Tibial artery (tissue), 4 donors: ENCODE measurements around the gene PNKP.
A peak's percentile ranks its signal among the peaks of the same experiment; 100 is the strongest.

Source experiments
- DNase-seq, 2 donors: peaks; one replicate each; pipeline ENCODE4 v3.0.0-alpha.2; 2019
- H3K27ac ChIP-seq, 2 donors: fragments of 200-600 bp; sonication (generic) in 1 of 2; 1 replicate in 1 of 2; 2 replicates in 1 of 2; pipeline ENCODE4 v1.5.1; 2018 to 2019; ENCODE audit warnings: mild to moderate bottlenecking in 1 of 2
- H3K27me3 ChIP-seq, 2 donors: fragments of 200-600 bp; sonication (generic) in 1 of 2; one replicate each; pipeline versions ENCODE4 v1.5.1 to v1.6.0; 2016 to 2019
- H3K36me3 ChIP-seq, 3 donors: fragments of 200-600 bp; sonication (generic) in 2 of 3; one replicate each; pipeline ENCODE4 v1.5.1; 2016 to 2019; ENCODE audit warnings: mild to moderate bottlenecking in 2 of 3
- H3K4me1 ChIP-seq, 4 donors: fragments of 200-600 bp; sonication (generic) in 2 of 4; 1 replicate in 3 of 4; 2 replicates in 1 of 4; pipeline ENCODE4 v1.5.1; 2016 to 2019
- H3K4me3 ChIP-seq, 2 donors: fragments of 200-600 bp; sonication (generic) in 1 of 2; 1 replicate in 1 of 2; 2 replicates in 1 of 2; pipeline ENCODE4 v1.5.1; 2018 to 2019; ENCODE audit warnings: mild to moderate bottlenecking in 2 of 2
- H3K9me3 ChIP-seq, 3 donors: fragments of 200-600 bp; sonication (generic) in 1 of 3; one replicate each; pipeline ENCODE4 v1.5.1; 2016 to 2019
- intact Hi-C: fragments of 100-400 bp; cut with DNase I; formaldehyde crosslinking; loops from one replicate; pipeline ENCODE4 v1.15.0; 2023; ENCODE audit warnings: low total_unique reads
- TF ChIP-seq, protein P1 (sequence below), 2 experiments: fragments of 200-600 bp in 1 of 2; fragments of 450-650 bp in 1 of 2; IDR thresholded peaks; one replicate each; pipeline ENCODE4 v1.5.1; 2017 to 2019; ENCODE audit warnings: antibody characterized with exemption in 2 of 2, mild to moderate bottlenecking in 1 of 2, moderate library complexity in 1 of 2

PNKP gene

DNA sequence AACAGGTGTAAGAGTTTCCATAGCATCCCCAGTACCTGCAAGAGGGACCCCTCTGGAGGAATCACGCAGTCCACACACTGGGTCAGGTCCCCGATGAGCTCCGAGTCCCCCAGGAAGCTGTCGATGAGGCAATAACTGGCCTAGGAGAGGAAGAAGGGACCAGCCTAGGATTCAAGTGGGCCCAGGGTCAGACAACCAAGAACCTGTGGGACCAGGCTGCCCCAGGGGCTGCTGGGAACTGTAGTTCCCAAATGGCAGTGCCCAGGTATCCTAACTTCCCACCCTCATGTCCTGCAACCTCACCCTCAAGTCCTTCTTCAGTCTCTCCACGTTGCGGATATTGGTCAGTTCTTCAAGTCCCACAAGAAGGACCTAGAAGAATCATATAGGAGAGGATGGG is 56.0 kb downstream of the PNKP start:
- Histone ChIP-seq H3K36me3 (peaks cover 0 to 16% (median 4%) of the 10 kb centered on the region in 3 donors), H3K4me1 (peaks cover 0 to 36% (median 24%) of the 10 kb centered on the region in 4 donors), H3K4me3 (no peak overlapping the region), H3K9me3 (no peaks in the 10 kb centered on the region), H3K27ac (peak overlapping the region in 1 of 2 donors; percentile 1), H3K27me3 (no peaks in the 10 kb centered on the region)
- TF ChIP-seq, protein P1, sequence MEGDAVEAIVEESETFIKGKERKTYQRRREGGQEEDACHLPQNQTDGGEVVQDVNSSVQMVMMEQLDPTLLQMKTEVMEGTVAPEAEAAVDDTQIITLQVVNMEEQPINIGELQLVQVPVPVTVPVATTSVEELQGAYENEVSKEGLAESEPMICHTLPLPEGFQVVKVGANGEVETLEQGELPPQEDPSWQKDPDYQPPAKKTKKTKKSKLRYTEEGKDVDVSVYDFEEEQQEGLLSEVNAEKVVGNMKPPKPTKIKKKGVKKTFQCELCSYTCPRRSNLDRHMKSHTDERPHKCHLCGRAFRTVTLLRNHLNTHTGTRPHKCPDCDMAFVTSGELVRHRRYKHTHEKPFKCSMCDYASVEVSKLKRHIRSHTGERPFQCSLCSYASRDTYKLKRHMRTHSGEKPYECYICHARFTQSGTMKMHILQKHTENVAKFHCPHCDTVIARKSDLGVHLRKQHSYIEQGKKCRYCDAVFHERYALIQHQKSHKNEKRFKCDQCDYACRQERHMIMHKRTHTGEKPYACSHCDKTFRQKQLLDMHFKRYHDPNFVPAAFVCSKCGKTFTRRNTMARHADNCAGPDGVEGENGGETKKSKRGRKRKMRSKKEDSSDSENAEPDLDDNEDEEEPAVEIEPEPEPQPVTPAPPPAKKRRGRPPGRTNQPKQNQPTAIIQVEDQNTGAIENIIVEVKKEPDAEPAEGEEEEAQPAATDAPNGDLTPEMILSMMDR (IDR thresholded peaks at IDR 0.05): no peak
- DNase-seq: no peak
- intact Hi-C loops: no loop called here
